Nephron (organoid): Measurements from ENCODE around the gene SLC1A2.

Source experiments
- H3K27ac Mint-ChIP-seq, 3 experiments: 2 replicates each; pipeline ENCODE4 v1.8.0; 2020; ENCODE audit warnings: mixed read lengths in 3 of 3, mild to moderate bottlenecking in 2 of 3, moderate library complexity in 1 of 3
- H3K27me3 Mint-ChIP-seq: 2 replicates; pipeline ENCODE4 v1.8.0; 2021; ENCODE audit warnings: low read depth, mild to moderate bottlenecking, moderate library complexity, mixed read lengths
- H3K36me3 Mint-ChIP-seq: 2 replicates; pipeline ENCODE4 v1.8.0; 2020; ENCODE audit warnings: low read depth, mixed read lengths
- H3K4me1 Mint-ChIP-seq: 2 replicates; pipeline ENCODE4 v1.8.0; 2020; ENCODE audit warnings: mixed read lengths
- H3K4me3 Mint-ChIP-seq, 3 experiments: 2 replicates each; pipeline ENCODE4 v1.8.0; 2020; ENCODE audit warnings: mild to moderate bottlenecking in 3 of 3, mixed read lengths in 3 of 3, moderate library complexity in 2 of 3
- H3K9me3 Mint-ChIP-seq: 2 replicates; pipeline ENCODE4 v1.8.0; 2020; ENCODE audit warnings: mixed read lengths
- TF ChIP-seq, protein P1 (sequence below), 3 experiments: fragments of 200-600 bp; sonication (generic); IDR thresholded peaks; one replicate each; pipeline ENCODE4 v1.5.0; 2021; ENCODE audit warnings: antibody characterized with exemption in 3 of 3; ENCODE audit not compliant: unreplicated experiment in 3 of 3

Gene SLC1A2

GRCh38 chr11:35265755-35266454 lies 153.5 kb downstream of the SLC1A2 start:
- no peaks in the 10 kb centered on the region for H3K36me3 Mint-ChIP-seq
- TF ChIP-seq, protein P1, sequence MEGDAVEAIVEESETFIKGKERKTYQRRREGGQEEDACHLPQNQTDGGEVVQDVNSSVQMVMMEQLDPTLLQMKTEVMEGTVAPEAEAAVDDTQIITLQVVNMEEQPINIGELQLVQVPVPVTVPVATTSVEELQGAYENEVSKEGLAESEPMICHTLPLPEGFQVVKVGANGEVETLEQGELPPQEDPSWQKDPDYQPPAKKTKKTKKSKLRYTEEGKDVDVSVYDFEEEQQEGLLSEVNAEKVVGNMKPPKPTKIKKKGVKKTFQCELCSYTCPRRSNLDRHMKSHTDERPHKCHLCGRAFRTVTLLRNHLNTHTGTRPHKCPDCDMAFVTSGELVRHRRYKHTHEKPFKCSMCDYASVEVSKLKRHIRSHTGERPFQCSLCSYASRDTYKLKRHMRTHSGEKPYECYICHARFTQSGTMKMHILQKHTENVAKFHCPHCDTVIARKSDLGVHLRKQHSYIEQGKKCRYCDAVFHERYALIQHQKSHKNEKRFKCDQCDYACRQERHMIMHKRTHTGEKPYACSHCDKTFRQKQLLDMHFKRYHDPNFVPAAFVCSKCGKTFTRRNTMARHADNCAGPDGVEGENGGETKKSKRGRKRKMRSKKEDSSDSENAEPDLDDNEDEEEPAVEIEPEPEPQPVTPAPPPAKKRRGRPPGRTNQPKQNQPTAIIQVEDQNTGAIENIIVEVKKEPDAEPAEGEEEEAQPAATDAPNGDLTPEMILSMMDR (IDR thresholded peaks at IDR 0.05; ENCODE audit: unreplicated experiment in 3 of 3), result no peak
- H3K27ac Mint-ChIP-seq, result peak overlapping the region in 1 of 3 experiments; percentile 8
- H3K4me1 Mint-ChIP-seq, result peaks cover 29% of the 10 kb centered on the region
- no peak overlapping the region for H3K4me3 Mint-ChIP-seq
- no peaks in the 10 kb centered on the region for H3K9me3 Mint-ChIP-seq
- no peaks in the 10 kb centered on the region for H3K27me3 Mint-ChIP-seq

GRCh38 chr11:35262735-35263134 lies 156.6 kb downstream of the SLC1A2 start:
- H3K36me3 Mint-ChIP-seq, result no peaks in the 10 kb centered on the region
- no peaks in the 10 kb centered on the region for H3K27me3 Mint-ChIP-seq
- H3K27ac Mint-ChIP-seq, result no peak overlapping the region
- H3K9me3 Mint-ChIP-seq, result no peaks in the 10 kb centered on the region
- TF ChIP-seq, protein P1 (IDR thresholded peaks at IDR 0.05; ENCODE audit: unreplicated experiment in 3 of 3), result no peak
- H3K4me3 Mint-ChIP-seq, result no peak overlapping the region
- H3K4me1 Mint-ChIP-seq, result peaks cover 21% of the 10 kb centered on the region

DNA sequence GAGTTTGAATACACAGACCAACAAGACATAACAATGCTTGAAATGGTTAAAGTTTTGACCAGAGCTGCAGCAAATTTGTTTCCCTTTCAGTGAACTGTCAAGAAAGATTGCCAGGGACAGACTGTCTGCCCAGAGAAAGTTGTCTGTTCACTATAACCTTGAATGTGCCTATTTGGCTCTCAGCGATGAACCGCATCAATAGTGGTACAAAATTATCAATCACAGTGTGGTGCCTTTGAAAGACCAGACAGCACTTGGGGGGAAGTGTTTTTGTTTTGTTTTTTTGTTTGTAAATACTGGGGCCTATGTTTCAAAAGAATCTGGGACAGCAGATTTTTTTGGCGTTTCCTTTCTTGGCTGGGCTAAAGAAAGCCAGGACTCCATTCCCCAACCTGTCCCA lies 157.3 kb downstream of the SLC1A2 start:
- no peak overlapping the region for H3K4me3 Mint-ChIP-seq
- H3K27me3 Mint-ChIP-seq, result no peaks in the 10 kb centered on the region
- H3K27ac Mint-ChIP-seq, result no peak overlapping the region
- no peaks in the 10 kb centered on the region for H3K36me3 Mint-ChIP-seq
- peaks cover 16% of the 10 kb centered on the region for H3K4me1 Mint-ChIP-seq
- H3K9me3 Mint-ChIP-seq, result no peaks in the 10 kb centered on the region
- TF ChIP-seq, protein P1 (IDR thresholded peaks at IDR 0.05; ENCODE audit: unreplicated experiment in 3 of 3), result no peak

GRCh38 chr11:35261197-35261596 lies 158.2 kb downstream of the SLC1A2 start:
- Mint-ChIP-seq H3K4me1 (peaks cover 11% of the 10 kb centered on the region), H3K27ac (no peak overlapping the region), H3K27me3 (no peaks in the 10 kb centered on the region), H3K36me3 (no peaks in the 10 kb centered on the region), H3K9me3 (no peaks in the 10 kb centered on the region), H3K4me3 (no peak overlapping the region)
- TF ChIP-seq, protein P1 (IDR thresholded peaks at IDR 0.05; ENCODE audit: unreplicated experiment in 3 of 3), result no peak

GRCh38 chr11:35260342-35260985 lies 158.9 kb downstream of the SLC1A2 start:
- Mint-ChIP-seq H3K9me3 (no peaks in the 10 kb centered on the region), H3K4me3 (no peak overlapping the region), H3K4me1 (peaks cover 5% of the 10 kb centered on the region), H3K27ac (no peak overlapping the region), H3K27me3 (no peaks in the 10 kb centered on the region), H3K36me3 (no peaks in the 10 kb centered on the region)
- TF ChIP-seq, protein P1 (IDR thresholded peaks at IDR 0.05; ENCODE audit: unreplicated experiment in 3 of 3), result no peak

- TF ChIP-seq, protein P1 (IDR thresholded peaks at IDR 0.05; ENCODE audit: unreplicated experiment in 3 of 3), result no peak
- Mint-ChIP-seq H3K36me3 (no peaks in the 10 kb centered on the region), H3K27me3 (no peaks in the 10 kb centered on the region)
These were observed 159.8 kb downstream of the SLC1A2 start for GRCh38 chr11:35259529-35259928.

More at GRCh38 chr11:35259529-35259928, 159.8 kb downstream of the SLC1A2 start:
- no peak overlapping the region for H3K4me3 Mint-ChIP-seq
- peaks cover 5% of the 10 kb centered on the region for H3K4me1 Mint-ChIP-seq
- no peaks in the 10 kb centered on the region for H3K9me3 Mint-ChIP-seq
- H3K27ac Mint-ChIP-seq, result no peak overlapping the region
